Choroid plexus epithelial cell (primary cell): ENCODE measurements around the gene APH1A.
"Not testable (repeated sequence)": the region's sequence is repeated elsewhere in the genome, so short reads cannot be mapped to it uniquely, and the experiment has no call there.

Experiments used
- DNase-seq: peaks from one replicate; pipeline ENCODE4 v3.0.0-alpha.2; 2010; ENCODE audit warnings: low read depth
- H3K4me3 ChIP-seq: 2 replicates; pipeline ENCODE4 v1.5.1; 2011; ENCODE audit warnings: low read depth, mild to moderate bottlenecking, control low read depth, low read length, moderate library complexity
- CTCF ChIP-seq: conservative IDR thresholded peaks from 2 replicates; pipeline ENCODE4 v1.5.1; 2011; ENCODE audit warnings: low read depth, mild to moderate bottlenecking, control low read depth, inconsistent platforms, low read length, moderate library complexity

Gene APH1A

GRCh38 chr1:150233359-150234308, 35.2 kb downstream of the APH1A start:
- no peak for DNase-seq
- TF ChIP-seq CTCF, result no peak
- H3K4me3 ChIP-seq, result peak overlapping the region; percentile 84

- not testable (repeated sequence) for DNase-seq, H3K4me3 ChIP-seq
Measured at GRCh38 chr1:150232921-150233320, 35.9 kb downstream of the APH1A start.

- not testable (repeated sequence) for H3K4me3 ChIP-seq
Measured at GRCh38 chr1:150228246-150228645, 40.6 kb downstream of the APH1A start.

GRCh38 chr1:150227228-150227627, 41.6 kb downstream of the APH1A start:
- DNase-seq, result no peak
- H3K4me3 ChIP-seq, result no peak overlapping the region
- no peak for TF ChIP-seq CTCF

More at GRCh38 chr1:150228246-150228645, 40.6 kb downstream of the APH1A start:
- DNase-seq, result not testable (repeated sequence)

- DNase-seq, result no peak
- H3K4me3 ChIP-seq, result no peak overlapping the region
- TF ChIP-seq CTCF, result no peak
Measured at GRCh38 chr1:150226486-150226885, 42.3 kb downstream of the APH1A start.

GRCh38 chr1:150225546-150225945, 43.3 kb downstream of the APH1A start:
- no peak overlapping the region for H3K4me3 ChIP-seq
- TF ChIP-seq CTCF, result no peak
- no peak for DNase-seq

- TF ChIP-seq CTCF, result no peak
- DNase-seq, result no peak
- no peak overlapping the region for H3K4me3 ChIP-seq
Measured at GRCh38 chr1:150224983-150225382, 43.8 kb downstream of the APH1A start.

GRCh38 chr1:150221552-150221951, 47.3 kb downstream of the APH1A start:
- TF ChIP-seq CTCF, result peak; percentile 56
- DNase-seq, result peak; percentile 71
- H3K4me3 ChIP-seq, result no peak overlapping the region

- not testable (repeated sequence) for H3K4me3 ChIP-seq
Measured at GRCh38 chr1:150215855-150216254, 53.0 kb downstream of the APH1A start.

More at GRCh38 chr1:150215855-150216254, 53.0 kb downstream of the APH1A start:
- not testable (repeated sequence) for DNase-seq
